Measurements from ENCODE around the gene DSG2.
"Not testable (repeated sequence)": the region's sequence is repeated elsewhere in the genome, so short reads cannot be mapped to it uniquely, and the experiment has no call there.

DSG2 gene

DNA sequence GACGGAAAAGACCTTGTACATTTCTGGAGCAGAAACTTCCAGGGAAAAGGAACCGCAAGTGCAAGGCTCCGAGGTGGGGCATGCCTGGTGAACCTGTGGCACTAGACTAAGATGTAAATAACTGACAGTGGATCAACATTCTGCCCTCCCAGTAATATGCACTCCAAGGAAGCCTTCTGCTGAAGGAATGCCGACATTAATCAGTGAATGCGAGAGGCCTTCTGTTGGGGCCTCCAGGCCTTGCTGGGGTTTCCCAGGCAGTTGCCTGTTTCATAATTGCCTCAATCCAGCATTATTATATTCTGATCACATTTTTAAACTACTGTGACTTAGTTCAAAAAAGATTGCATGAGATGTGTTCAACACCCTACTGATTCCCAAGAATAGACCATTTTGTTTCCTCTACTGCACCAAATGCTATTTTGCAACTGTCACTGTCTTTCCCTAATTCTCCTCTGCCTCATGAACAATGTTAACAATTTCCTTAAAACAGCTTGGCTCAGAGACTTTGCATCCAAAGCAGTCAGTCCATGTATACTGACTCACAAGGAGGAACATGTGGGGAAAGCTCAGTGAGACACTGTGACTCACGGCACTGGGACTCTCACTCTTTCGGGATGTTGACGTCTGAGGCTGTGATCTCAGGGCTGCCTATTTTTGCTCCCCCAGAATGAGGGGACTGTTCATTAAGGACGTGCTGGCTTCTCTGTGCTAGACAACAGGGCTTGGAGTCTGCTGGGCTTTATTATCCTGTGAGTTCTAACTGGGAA, 10.5 kb upstream of the DSG2 start:
- Histone ChIP-seq H3K27ac (ENCODE audit: low read depth, low read length, severe bottlenecking) (peak overlapping the region; percentile 95), H3K4me3 (ENCODE audit: extremely low read depth, insufficient read depth, low read length, poor library complexity, severe bottlenecking) (no peak overlapping the region), H3K9me3 (ENCODE audit: control insufficient read depth, low read length) (no peaks in the 10 kb centered on the region), H3K36me3 (ENCODE audit: control insufficient read depth, insufficient read depth, low read length) (no peaks in the 10 kb centered on the region), H3K4me1 (ENCODE audit: control insufficient read depth, insufficient read depth, low read length, poor library complexity, severe bottlenecking) (peaks cover 26% of the 10 kb centered on the region)
- 62 to 86% methylated on average over 5 to 7 of the region's 9 CpGs for WGBS, 2 experiments (ENCODE audit: insufficient coverage in 2 of 2)

DNA sequence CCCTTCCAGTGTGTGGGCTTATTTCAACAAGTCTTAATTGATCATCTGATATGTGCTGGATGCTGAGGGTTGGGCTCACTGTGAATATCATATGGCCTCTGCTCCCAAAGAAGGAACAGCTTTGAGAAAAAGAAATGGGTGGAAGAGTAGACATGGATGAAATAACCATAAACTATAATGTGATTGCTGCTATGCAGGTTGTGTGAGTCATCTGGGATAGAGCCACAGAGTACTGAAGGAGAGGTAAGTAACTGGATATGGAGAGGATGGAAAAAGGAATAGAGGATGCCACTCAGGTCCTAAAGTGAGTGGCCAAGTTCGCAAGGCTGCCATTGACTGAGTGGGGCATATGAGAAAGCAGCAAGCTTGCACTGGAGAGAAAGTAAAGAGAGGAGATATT, 8.7 kb upstream of the DSG2 start:
- H3K4me3 ChIP-seq (ENCODE audit: extremely low read depth, insufficient read depth, low read length, poor library complexity, severe bottlenecking): no peak overlapping the region
- no peaks in the 10 kb centered on the region for H3K9me3 ChIP-seq (ENCODE audit: control insufficient read depth, low read length)
- WGBS, 2 experiments (ENCODE audit: insufficient coverage in 2 of 2): 89 to 100% methylated on average over 1 of the region's 1 CpG
- H3K36me3 ChIP-seq (ENCODE audit: control insufficient read depth, insufficient read depth, low read length): no peaks in the 10 kb centered on the region
- H3K27ac ChIP-seq (ENCODE audit: low read depth, low read length, severe bottlenecking): no peak overlapping the region
- H3K4me1 ChIP-seq (ENCODE audit: control insufficient read depth, insufficient read depth, low read length, poor library complexity, severe bottlenecking): peaks cover 26% of the 10 kb centered on the region

GRCh38 chr18:31490387-31490786, 7.6 kb upstream of the DSG2 start:
- WGBS, 2 experiments (ENCODE audit: insufficient coverage in 2 of 2): 100% methylated on average over 1 of the region's 1 CpG; no CpG with 5 or more reads in 1 of the 2 experiments
- H3K4me1 ChIP-seq (ENCODE audit: control insufficient read depth, insufficient read depth, low read length, poor library complexity, severe bottlenecking): peaks cover 26% of the 10 kb centered on the region
- no peak overlapping the region for H3K27ac ChIP-seq (ENCODE audit: low read depth, low read length, severe bottlenecking)
- H3K36me3 ChIP-seq (ENCODE audit: control insufficient read depth, insufficient read depth, low read length): no peaks in the 10 kb centered on the region
- H3K9me3 ChIP-seq (ENCODE audit: control insufficient read depth, low read length): no peaks in the 10 kb centered on the region
- no peak overlapping the region for H3K4me3 ChIP-seq (ENCODE audit: extremely low read depth, insufficient read depth, low read length, poor library complexity, severe bottlenecking)

- Histone ChIP-seq H3K36me3 (ENCODE audit: control insufficient read depth, insufficient read depth, low read length) (no peaks in the 10 kb centered on the region), H3K27ac (ENCODE audit: low read depth, low read length, severe bottlenecking) (no peak overlapping the region), H3K9me3 (ENCODE audit: control insufficient read depth, low read length) (no peaks in the 10 kb centered on the region), H3K4me1 (ENCODE audit: control insufficient read depth, insufficient read depth, low read length, poor library complexity, severe bottlenecking) (peaks cover 22% of the 10 kb centered on the region), H3K4me3 (ENCODE audit: extremely low read depth, insufficient read depth, low read length, poor library complexity, severe bottlenecking) (no peak overlapping the region)
Observed at GRCh38 chr18:31490833-31491232, 7.1 kb upstream of the DSG2 start.

- Histone ChIP-seq H3K9me3 (ENCODE audit: control insufficient read depth, low read length) (no peaks in the 10 kb centered on the region), H3K4me1 (ENCODE audit: control insufficient read depth, insufficient read depth, low read length, poor library complexity, severe bottlenecking) (peaks cover 14% of the 10 kb centered on the region), H3K27ac (ENCODE audit: low read depth, low read length, severe bottlenecking) (no peak overlapping the region), H3K36me3 (ENCODE audit: control insufficient read depth, insufficient read depth, low read length) (no peaks in the 10 kb centered on the region), H3K4me3 (ENCODE audit: extremely low read depth, insufficient read depth, low read length, poor library complexity, severe bottlenecking) (no peak overlapping the region)
Observed at GRCh38 chr18:31491586-31491985, 6.4 kb upstream of the DSG2 start.

GRCh38 chr18:31492671-31493070, 5.3 kb upstream of the DSG2 start:
- Histone ChIP-seq H3K27ac (ENCODE audit: low read depth, low read length, severe bottlenecking) (no peak overlapping the region), H3K4me1 (ENCODE audit: control insufficient read depth, insufficient read depth, low read length, poor library complexity, severe bottlenecking) (peaks cover 4% of the 10 kb centered on the region), H3K36me3 (ENCODE audit: control insufficient read depth, insufficient read depth, low read length) (no peaks in the 10 kb centered on the region), H3K4me3 (ENCODE audit: extremely low read depth, insufficient read depth, low read length, poor library complexity, severe bottlenecking) (no peak overlapping the region), H3K9me3 (ENCODE audit: control insufficient read depth, low read length) (no peaks in the 10 kb centered on the region)
- 95 to 97% methylated on average over 7 to 8 of the region's 9 CpGs for whole genome bisulfite sequencing, 2 experiments (ENCODE audit: insufficient coverage in 2 of 2)

- H3K27ac ChIP-seq (ENCODE audit: low read depth, low read length, severe bottlenecking): no peak overlapping the region
- 94 to 97% methylated on average over 5 to 6 of the region's 7 CpGs for WGBS, 2 experiments (ENCODE audit: insufficient coverage in 2 of 2)
- no peak overlapping the region for H3K4me3 ChIP-seq (ENCODE audit: extremely low read depth, insufficient read depth, low read length, poor library complexity, severe bottlenecking)
- H3K9me3 ChIP-seq (ENCODE audit: control insufficient read depth, low read length): no peaks in the 10 kb centered on the region
- H3K4me1 ChIP-seq (ENCODE audit: control insufficient read depth, insufficient read depth, low read length, poor library complexity, severe bottlenecking): peaks cover under 1% of the 10 kb centered on the region
- H3K36me3 ChIP-seq (ENCODE audit: control insufficient read depth, insufficient read depth, low read length): no peaks in the 10 kb centered on the region
Observed at GRCh38 chr18:31493171-31493570, 4.8 kb upstream of the DSG2 start.

- Histone ChIP-seq H3K36me3 (ENCODE audit: control insufficient read depth, insufficient read depth, low read length) (no peaks in the 10 kb centered on the region), H3K4me1 (ENCODE audit: control insufficient read depth, insufficient read depth, low read length, poor library complexity, severe bottlenecking) (no peaks in the 10 kb centered on the region), H3K9me3 (ENCODE audit: control insufficient read depth, low read length) (no peaks in the 10 kb centered on the region), H3K4me3 (ENCODE audit: extremely low read depth, insufficient read depth, low read length, poor library complexity, severe bottlenecking) (no peak overlapping the region), H3K27ac (ENCODE audit: low read depth, low read length, severe bottlenecking) (no peak overlapping the region)
Observed at GRCh38 chr18:31493941-31494340, 4.0 kb upstream of the DSG2 start.

- H3K4me1 ChIP-seq (ENCODE audit: control insufficient read depth, insufficient read depth, low read length, poor library complexity, severe bottlenecking); H3K9me3 ChIP-seq (ENCODE audit: control insufficient read depth, low read length); H3K4me3 ChIP-seq (ENCODE audit: extremely low read depth, insufficient read depth, low read length, poor library complexity, severe bottlenecking); H3K27ac ChIP-seq (ENCODE audit: low read depth, low read length, severe bottlenecking); H3K36me3 ChIP-seq (ENCODE audit: control insufficient read depth, insufficient read depth, low read length): not testable (repeated sequence)
- no CpG with 5 or more reads among the region's 2 CpGs for WGBS, 2 experiments (ENCODE audit: insufficient coverage in 2 of 2)
Observed at GRCh38 chr18:31494705-31495244, 3.2 kb upstream of the DSG2 start.

- Histone ChIP-seq H3K27ac (ENCODE audit: low read depth, low read length, severe bottlenecking) (no peak overlapping the region), H3K4me3 (ENCODE audit: extremely low read depth, insufficient read depth, low read length, poor library complexity, severe bottlenecking) (peak overlapping the region; percentile 84), H3K9me3 (ENCODE audit: control insufficient read depth, low read length) (no peaks in the 10 kb centered on the region), H3K36me3 (ENCODE audit: control insufficient read depth, insufficient read depth, low read length) (no peaks in the 10 kb centered on the region), H3K4me1 (ENCODE audit: control insufficient read depth, insufficient read depth, low read length, poor library complexity, severe bottlenecking) (peaks cover 10% of the 10 kb centered on the region)
- whole genome bisulfite sequencing, 2 experiments (ENCODE audit: insufficient coverage in 2 of 2): 2 to 12% methylated on average over 8 to 21 of the region's 25 CpGs
Observed at GRCh38 chr18:31497404-31497835, 557 bp upstream of the DSG2 start.
